GM12873 (cell line): ENCODE results near the gene SLC12A4.

Experiments used
- TF ChIP-seq, protein P1 (sequence below): IDR thresholded peaks from 2 replicates; pipeline ENCODE4 v1.5.1; 2012; ENCODE audit warnings: low read depth, mild to moderate bottlenecking, moderate library complexity, low read length, control low read depth; ENCODE audit not compliant: insufficient read depth; ENCODE audit errors: missing control alignments

Gene SLC12A4

DNA sequence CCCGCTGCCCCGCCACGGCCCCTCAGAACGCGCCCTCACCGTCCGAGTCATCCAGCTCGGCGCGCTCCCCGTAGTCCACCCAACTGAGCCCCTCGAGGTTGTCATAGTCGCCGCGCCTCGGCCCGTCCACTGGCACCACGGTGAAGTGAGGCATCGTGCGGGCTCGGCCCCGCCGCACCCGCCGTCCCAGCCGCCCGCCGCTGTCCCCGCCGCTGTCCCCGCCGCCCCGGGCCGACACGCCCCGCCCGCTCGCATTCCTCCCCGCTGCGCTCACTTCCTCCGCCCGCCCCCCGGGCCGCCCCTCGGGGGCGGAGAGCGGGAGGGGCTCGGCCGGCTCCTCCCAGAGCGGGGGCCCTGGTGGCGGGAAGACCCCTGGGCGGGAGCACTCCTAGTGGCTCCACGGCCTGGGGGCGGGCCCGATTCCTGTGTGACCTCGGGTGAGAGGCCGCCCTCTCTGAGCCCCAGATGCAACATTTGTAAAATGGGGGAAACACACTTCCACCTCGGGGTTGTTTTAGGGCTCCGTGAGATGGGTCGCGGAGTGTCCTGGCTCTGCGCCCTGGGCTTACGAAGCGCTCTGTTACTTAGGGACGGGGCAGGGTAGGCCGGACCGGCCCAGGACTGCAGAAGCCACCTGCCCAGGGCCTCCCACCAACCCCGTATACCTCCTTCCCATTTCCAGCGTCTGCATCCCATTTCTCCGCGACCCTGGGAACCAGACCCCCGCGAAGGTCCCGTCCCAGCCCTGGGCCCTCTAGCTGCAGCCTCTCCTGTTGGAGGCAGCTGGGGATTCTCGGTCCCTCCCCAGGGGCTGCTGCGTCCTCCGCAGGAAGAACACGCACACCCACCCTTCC, at the start of gene SLC12A4:
TSS of gene SLC12A4 (minus strand) at position 238 of the 854 bp plus-strand sequence. CDS start at position 154, 84 bp downstream.
- TF ChIP-seq, protein P1, sequence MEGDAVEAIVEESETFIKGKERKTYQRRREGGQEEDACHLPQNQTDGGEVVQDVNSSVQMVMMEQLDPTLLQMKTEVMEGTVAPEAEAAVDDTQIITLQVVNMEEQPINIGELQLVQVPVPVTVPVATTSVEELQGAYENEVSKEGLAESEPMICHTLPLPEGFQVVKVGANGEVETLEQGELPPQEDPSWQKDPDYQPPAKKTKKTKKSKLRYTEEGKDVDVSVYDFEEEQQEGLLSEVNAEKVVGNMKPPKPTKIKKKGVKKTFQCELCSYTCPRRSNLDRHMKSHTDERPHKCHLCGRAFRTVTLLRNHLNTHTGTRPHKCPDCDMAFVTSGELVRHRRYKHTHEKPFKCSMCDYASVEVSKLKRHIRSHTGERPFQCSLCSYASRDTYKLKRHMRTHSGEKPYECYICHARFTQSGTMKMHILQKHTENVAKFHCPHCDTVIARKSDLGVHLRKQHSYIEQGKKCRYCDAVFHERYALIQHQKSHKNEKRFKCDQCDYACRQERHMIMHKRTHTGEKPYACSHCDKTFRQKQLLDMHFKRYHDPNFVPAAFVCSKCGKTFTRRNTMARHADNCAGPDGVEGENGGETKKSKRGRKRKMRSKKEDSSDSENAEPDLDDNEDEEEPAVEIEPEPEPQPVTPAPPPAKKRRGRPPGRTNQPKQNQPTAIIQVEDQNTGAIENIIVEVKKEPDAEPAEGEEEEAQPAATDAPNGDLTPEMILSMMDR: no peak

DNA sequence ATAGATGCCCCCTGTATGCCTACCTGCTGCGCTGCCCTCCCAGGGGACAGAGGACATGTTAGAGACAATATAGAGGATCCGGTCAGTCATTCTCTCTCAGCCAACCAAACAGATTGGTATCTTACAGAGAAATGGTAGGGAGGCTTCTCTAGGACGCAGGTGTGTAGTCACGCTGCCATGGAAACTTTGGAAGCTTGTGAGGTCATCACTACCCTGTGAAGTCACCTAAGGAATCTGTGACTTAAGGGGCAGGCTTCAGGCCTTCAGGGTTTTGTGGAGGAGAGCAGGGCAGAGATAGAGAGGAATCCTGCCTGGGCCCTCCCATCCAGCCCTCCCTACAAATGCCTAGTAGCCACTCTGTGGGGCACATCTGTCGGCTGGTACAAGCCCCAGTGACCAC, 47.2 kb upstream of the SLC12A4 start, which contains the start of gene DPEP2NB:
TSS of gene DPEP2NB (minus strand) at position 231 of the 400 bp plus-strand sequence. CDS start at position 90, 141 bp downstream.
- TF ChIP-seq, protein P1: no peak

DNA sequence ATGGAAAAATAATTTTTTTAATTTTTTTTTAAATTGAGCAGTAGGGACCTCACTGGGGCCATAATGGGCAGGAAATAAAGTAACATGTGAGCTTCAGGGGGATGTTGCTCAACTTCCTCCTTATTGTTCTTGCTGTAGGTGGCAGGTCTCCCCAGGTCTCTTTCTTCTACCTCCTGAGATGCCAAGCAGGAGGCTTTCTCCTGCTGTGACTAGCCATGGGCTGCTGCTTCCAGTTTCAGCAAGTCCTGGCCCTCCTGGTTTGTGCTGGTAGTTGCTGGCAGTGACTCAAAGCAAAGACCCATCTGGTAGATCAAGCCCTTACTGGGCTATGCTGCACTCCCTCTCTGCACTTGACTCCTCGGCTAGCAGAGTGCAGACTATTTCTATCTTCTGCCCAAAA, 45.0 kb upstream of the SLC12A4 start:
- TF ChIP-seq, protein P1: no peak

DNA sequence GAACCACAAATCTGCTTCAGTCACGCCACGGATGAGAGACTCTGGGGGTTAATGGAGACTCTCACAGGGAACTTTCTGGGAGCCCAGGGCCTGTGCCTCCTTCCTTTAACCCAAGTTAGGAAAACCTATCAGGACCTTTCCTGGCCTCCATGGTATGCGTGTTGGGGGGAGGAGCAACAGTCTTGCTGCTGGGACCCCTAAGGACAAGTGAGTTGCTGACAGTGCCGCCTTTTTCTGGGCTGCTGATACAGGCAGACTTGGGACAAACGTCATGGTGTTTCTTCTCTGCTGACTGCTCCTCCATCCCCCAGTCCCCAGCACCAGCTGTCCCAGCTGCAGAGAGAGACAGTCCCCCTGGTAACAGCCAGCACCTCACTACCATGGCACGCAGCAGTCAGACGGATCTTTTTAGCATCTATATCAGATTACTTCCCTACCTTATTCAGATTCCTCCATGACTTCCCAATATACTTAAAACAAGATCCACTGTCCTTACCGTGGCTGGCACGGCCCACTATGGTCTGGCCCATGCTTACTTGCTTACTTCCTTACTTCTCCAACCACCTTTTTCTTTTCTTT, 40.8 kb upstream of the SLC12A4 start:
- TF ChIP-seq, protein P1: no peak

DNA sequence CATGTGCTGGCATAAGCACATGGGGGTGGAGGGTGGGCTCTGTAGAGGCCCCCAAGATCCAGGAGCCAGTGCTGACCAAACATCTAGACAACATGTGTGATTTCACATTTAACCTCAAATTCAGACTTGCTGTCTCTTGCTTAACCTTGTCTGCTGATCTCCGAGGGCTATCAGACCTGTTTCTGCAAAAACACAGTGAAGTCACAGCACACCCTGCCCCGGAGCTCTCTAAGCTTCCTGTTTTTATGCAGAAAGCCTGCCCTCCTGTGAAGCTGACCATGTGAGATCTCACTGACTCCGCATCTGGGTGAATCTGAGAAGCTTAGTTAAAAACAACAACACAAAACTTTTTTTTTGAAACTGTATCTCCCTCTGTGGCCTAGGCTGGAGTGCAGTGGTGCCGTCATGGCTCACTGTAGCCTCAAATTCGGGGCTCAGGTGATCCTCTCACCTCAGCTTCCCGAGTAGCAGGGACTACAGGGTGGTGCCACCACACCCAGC, 37.4 kb upstream of the SLC12A4 start:
- TF ChIP-seq, protein P1: no peak

DNA sequence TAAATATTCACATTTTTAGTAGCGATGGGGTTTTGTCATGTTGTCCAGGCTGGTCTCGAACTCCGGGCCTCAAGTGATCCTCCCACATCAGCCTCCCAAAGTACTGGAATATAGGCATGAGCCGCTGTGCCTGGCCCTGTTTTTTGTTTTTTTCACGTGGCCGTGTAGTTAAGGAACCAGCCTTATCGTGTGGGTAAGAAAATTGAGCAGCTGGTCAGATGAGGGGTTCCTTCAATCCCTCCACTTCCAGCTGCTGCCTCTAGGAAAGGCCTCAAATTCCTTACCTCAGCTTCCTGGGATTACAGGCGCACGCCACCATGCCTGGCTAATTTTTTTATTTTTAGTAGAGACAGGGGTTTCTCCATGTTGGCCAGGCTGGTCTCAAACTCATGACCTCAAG, 36.8 kb upstream of the SLC12A4 start:
- TF ChIP-seq, protein P1: no peak

DNA sequence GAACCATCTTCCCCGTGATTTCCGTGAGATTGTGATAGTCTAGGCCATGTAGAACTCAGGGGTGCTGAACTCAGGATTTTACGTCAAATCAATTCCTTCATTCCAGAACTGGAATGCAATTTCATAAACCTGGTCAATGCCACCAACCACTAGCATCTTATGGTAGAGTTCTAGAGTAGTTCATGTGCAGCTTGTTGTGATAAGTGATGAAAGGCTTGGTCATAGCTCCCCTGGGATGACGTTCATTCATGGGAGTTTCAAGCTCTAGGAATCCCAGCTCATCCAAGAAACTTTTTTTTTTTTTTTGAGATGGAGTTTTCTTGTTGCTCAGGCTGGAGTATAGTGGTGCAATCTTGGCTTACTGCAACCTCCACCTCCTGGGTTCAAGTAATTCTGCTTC, 34.6 kb upstream of the SLC12A4 start:
- TF ChIP-seq, protein P1: no peak
